ENCODE data around the gene HMGCR.

The HMGCR gene

DNA sequence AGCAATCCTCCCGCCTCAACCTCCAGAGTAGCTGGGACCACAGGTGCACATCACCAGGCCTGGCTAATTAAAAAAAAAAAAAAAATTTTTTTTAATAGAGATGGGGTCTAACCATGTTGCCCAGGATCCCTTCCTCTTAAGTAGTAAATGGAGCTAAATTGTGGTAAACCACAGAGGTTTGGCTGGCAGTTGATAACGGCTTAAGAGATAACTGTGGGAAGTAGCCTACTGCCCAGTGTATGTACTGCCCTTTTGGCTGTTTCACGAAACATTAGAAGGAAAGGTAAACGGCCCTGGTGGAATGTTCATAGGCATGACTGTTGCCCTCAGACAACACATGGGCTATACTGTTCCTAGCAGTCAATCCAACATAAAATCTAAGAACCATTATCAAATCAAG, 44.4 kb downstream of the HMGCR start:
- no peak for DNase-seq (ENCODE audit: low read depth in 2 of 2)

DNA sequence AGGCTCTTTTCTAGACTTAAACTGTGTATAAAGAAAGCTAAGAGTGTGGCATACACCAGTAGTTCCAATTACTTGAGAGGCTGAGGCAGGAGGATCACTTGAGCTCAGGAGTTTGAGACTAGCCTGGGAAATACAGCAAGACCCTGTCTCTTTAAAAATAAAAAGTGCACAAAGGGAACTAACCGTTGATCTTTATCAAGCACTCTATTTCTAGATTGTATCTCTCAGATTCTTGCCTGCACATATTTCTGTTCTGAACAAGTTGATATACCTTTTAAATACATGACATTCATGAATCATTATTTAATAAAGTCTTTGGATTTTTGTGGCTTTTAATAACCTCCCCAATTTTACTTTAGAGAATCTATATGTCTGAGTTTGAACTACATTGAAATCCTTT, 47.2 kb downstream of the HMGCR start:
- DNase-seq (ENCODE audit: low read depth in 2 of 2), result no peak

DNA sequence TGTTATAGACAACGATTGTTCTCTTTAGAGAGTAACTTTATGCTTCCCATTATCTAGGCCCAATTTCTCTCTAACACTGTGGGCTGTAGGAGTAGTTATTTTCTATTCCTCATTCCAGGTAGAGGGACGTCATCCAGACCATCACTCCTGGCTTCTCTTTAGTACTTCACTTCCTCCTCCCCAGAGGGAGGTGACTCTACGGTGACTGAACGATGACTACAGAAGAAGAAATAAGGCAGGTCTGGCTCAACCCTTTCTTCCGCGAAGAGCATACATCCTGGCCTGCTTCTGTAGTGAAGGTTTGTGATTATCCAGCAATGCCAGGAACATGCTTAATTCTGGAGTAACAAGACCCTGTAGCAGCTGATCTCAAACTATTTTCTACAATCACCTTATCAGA, 50.8 kb downstream of the HMGCR start:
- DNase-seq (ENCODE audit: low read depth in 2 of 2), result no peak

DNA sequence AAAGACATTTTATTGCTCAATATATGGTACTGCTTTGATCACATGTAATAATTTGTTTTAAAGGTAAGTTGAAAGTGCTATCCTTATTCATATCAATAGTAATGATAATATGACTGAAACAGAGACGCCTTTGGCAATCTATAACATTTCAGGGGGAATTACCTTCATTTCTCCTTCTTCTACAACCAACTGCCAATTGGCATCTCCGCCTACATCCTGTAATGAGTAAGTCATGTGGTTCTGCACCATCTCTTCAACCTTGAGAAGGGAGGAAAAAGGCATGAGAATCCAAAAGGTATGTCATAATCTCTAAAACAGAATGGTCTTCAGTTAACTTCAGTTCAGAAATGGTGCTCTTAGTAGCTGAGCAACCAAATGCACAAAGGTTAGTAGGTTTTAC, 52.4 kb downstream of the HMGCR start:
- DNase-seq (ENCODE audit: low read depth in 2 of 2), result no peak

DNA sequence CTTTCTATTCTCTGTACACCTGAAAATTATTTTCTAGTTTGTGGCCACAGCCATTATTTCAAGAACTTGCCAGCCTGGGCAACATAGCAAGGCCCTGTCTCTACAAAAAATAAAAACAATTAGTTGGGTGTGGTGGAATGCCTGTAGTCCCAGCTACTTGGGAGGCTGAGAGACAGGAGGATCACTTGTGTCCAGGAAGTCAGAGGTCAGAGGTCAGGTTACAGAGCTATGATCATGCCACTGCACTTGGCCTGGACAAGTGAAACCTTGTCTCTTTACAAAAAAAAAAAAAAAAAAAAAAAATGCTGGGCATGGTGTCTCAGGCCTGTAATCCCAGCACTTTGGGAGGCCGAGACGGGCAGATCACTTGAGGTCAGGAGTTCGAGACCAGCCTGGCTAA, 58.3 kb downstream of the HMGCR start:
- no peak for DNase-seq (ENCODE audit: low read depth in 2 of 2)

DNA sequence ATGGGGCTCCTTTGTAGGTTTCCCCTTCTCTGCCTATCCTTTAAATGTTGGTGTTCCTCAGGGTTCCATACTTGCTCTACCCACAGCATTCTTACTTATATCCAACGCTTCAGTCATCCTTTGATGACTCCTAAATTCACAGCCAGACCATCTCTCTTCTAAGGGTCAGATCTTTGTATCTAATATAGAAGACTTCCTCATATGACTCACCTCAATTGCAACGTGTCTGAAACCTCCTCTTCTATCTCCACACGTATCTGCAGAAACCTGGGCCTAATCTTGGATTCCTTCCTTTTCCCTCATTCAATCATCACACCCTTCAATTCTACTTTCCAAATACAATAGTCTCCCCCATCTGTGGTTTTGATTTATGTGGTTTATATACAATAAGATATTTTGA, 68.3 kb downstream of the HMGCR start:
- DNase-seq (ENCODE audit: low read depth in 2 of 2), result no peak

Data from stimulated activated CD4-positive, alpha-beta T cell treated with anti-CD3 and anti-CD28 coated beads, Interleukin-12 subunit alpha, Interleukin-12 subunit beta, amount 100 ng/mL, for 24 hours (primary cell).